Astrocyte of the spinal cord (primary cell): ENCODE results near the gene GSG1L.
"Not testable (repeated sequence)": the region's sequence is repeated elsewhere in the genome, so short reads cannot be mapped to it uniquely, and the experiment has no call there.

ENCODE experiments used
- DNase-seq: peaks from one replicate; pipeline ENCODE4 v3.0.0; 2011; ENCODE audit warnings: low read depth, low spot score
- H3K4me3 ChIP-seq: 2 replicates; pipeline ENCODE4 v1.5.1; 2011; ENCODE audit warnings: low read depth, mild to moderate bottlenecking, low read length, moderate library complexity
- CTCF ChIP-seq: IDR thresholded peaks from 2 replicates; pipeline ENCODE4 v1.5.1; 2012; ENCODE audit warnings: low read depth, mild to moderate bottlenecking, low read length, inconsistent platforms
- in situ Hi-C: cut with HindIII; loops from 2 replicates; pipeline ENCODE4 v1.10.0; 2017; ENCODE audit warnings: low sequenced_read_pairs

Gene GSG1L

GRCh38 chr16:27748868-27749546 lies 314.5 kb downstream of the GSG1L start:
- H3K4me3 ChIP-seq = no peak overlapping the region
- TF ChIP-seq CTCF = peak; percentile 32
- peak; percentile 78 for DNase-seq
- in situ Hi-C loops = no loop called here

GRCh38 chr16:27747946-27748345 lies 315.6 kb downstream of the GSG1L start:
- H3K4me3 ChIP-seq = no peak overlapping the region
- TF ChIP-seq CTCF = no peak
- in situ Hi-C loops = no loop called here
- no peak for DNase-seq

GRCh38 chr16:27746076-27746855 lies 317.2 kb downstream of the GSG1L start:
- no peak overlapping the region for H3K4me3 ChIP-seq
- no peak for TF ChIP-seq CTCF
- no peak for DNase-seq
- in situ Hi-C loops = no loop called here

- TF ChIP-seq CTCF = no peak
- DNase-seq = peak; percentile 14
- in situ Hi-C loops = no loop called here
- H3K4me3 ChIP-seq = no peak overlapping the region
Measured at GRCh38 chr16:27745348-27745747, 318.2 kb downstream of the GSG1L start.

- in situ Hi-C loops = no loop called here
- TF ChIP-seq CTCF = no peak
- no peak for DNase-seq
- H3K4me3 ChIP-seq = no peak overlapping the region
Measured at GRCh38 chr16:27743963-27744362, 319.6 kb downstream of the GSG1L start.

- H3K4me3 ChIP-seq, in situ Hi-C loops, DNase-seq: not testable (repeated sequence)
Measured at GRCh38 chr16:27743001-27743400, 320.5 kb downstream of the GSG1L start.

GRCh38 chr16:27742333-27742732 lies 321.2 kb downstream of the GSG1L start:
- DNase-seq = no peak
- in situ Hi-C loops = no loop called here
- H3K4me3 ChIP-seq = no peak overlapping the region
- TF ChIP-seq CTCF = no peak
